SU-DHL-6 (cell line): ENCODE data around the gene MTG2.

Source experiments
- H2AFZ ChIP-seq: fragments of 200-600 bp; sonication (generic); 2 replicates; pipeline ENCODE4 v1.6.1; 2014; ENCODE audit warnings: low read depth, mild to moderate bottlenecking, moderate library complexity, mixed read lengths, antibody characterized with exemption, low read length; ENCODE audit not compliant: severe bottlenecking
- H3F3A ChIP-seq: fragments of 200-600 bp; shearing (Covaris generic); 2 replicates; pipeline ENCODE4 v1.6.0; 2016; ENCODE audit warnings: antibody characterized with exemption, mild to moderate bottlenecking; ENCODE audit not compliant: insufficient read depth
- H3K27ac ChIP-seq: fragments of 200-600 bp; sonication (generic); 2 replicates; pipeline ENCODE4 v1.5.1; 2016; ENCODE audit warnings: low read depth, mild to moderate bottlenecking, low read length, moderate library complexity, mixed read lengths
- H3K27me3 ChIP-seq: fragments of 200-600 bp; sonication (generic), shearing (Covaris generic); 2 replicates; pipeline ENCODE4 v1.6.0; 2014; ENCODE audit warnings: mild to moderate bottlenecking, low read length
- H3K36me3 ChIP-seq: fragments of 200-600 bp; sonication (generic); 2 replicates; pipeline ENCODE4 v1.6.1; 2014; ENCODE audit warnings: mild to moderate bottlenecking, low read length, mixed read lengths
- H3K4me2 ChIP-seq: fragments of 300-600, 200-600 bp; shearing (Covaris generic), sonication (generic); 2 replicates; pipeline ENCODE4 v1.6.0; 2014; ENCODE audit warnings: low read length, low read depth, mild to moderate bottlenecking; ENCODE audit not compliant: poor library complexity, severe bottlenecking
- H3K4me3 ChIP-seq: fragments of 200-600 bp; sonication (generic); 2 replicates; pipeline ENCODE4 v1.5.1; 2014; ENCODE audit warnings: antibody characterized with exemption, low read length, mild to moderate bottlenecking, mixed read lengths; ENCODE audit not compliant: insufficient read depth, poor library complexity, severe bottlenecking
- H3K79me2 ChIP-seq: fragments of 200-600 bp; sonication (generic); 2 replicates; pipeline ENCODE4 v1.6.1; 2014; ENCODE audit warnings: mild to moderate bottlenecking, low read length, moderate library complexity; ENCODE audit not compliant: insufficient read depth
- H3K9ac ChIP-seq: fragments of 200-600 bp; sonication (generic); 2 replicates; pipeline ENCODE4 v1.7.0; 2014; ENCODE audit warnings: mild to moderate bottlenecking, low read length
- H3K9me2 ChIP-seq: fragments of 200-600 bp; sonication (generic); replicated peaks from 2 replicates; pipeline ENCODE4 v1.6.1; 2014; ENCODE audit warnings: low read length; ENCODE audit not compliant: insufficient read depth
- H3K9me3 ChIP-seq: fragments of 200-600 bp; sonication (generic); 2 replicates; pipeline ENCODE4 v1.6.1; 2014; ENCODE audit warnings: low read length, mixed read lengths; ENCODE audit not compliant: insufficient read depth
- H4K20me1 ChIP-seq: fragments of 200-600 bp; sonication (generic); 2 replicates; pipeline ENCODE4 v1.6.1; 2014; ENCODE audit warnings: low read depth, mild to moderate bottlenecking, antibody characterized with exemption, low read length, moderate library complexity, mixed read lengths
- CTCF ChIP-seq: fragments of 200-600 bp; sonication (generic); IDR thresholded peaks from one replicate; pipeline ENCODE4 v1.5.1; 2017; ENCODE audit warnings: antibody characterized with exemption, mild to moderate bottlenecking, low read length, moderate library complexity; ENCODE audit not compliant: insufficient read depth, poor library complexity, severe bottlenecking
- EZH2phosphoT487 ChIP-seq: fragments of 200-600 bp; sonication (generic), shearing (Covaris generic); conservative IDR thresholded peaks from 2 replicates; pipeline ENCODE4 v1.6.1; 2018; ENCODE audit warnings: mild to moderate bottlenecking, antibody characterized with exemption, low read length, moderate library complexity, mixed read lengths

The MTG2 gene

GRCh38 chr20:62252342-62252966 lies 69.6 kb downstream of the MTG2 start:
- H3F3A ChIP-seq: no peaks in the 10 kb centered on the region
- no peak overlapping the region for H3K9ac ChIP-seq
- H3K4me3 ChIP-seq: no peak overlapping the region
- no peaks in the 10 kb centered on the region for H3K27me3 ChIP-seq
- H3K9me3 ChIP-seq: no peaks in the 10 kb centered on the region
- peaks cover 7% of the 10 kb centered on the region for H3K79me2 ChIP-seq
- H2AFZ ChIP-seq: no peak overlapping the region
- no peak overlapping the region for H3K4me2 ChIP-seq
- TF ChIP-seq CTCF (no peak), EZH2phosphoT487 (no peak)
- H4K20me1 ChIP-seq: no peaks in the 10 kb centered on the region; the same call in 1 of the 2 replicates
- H3K27ac ChIP-seq: no peak overlapping the region
- H3K36me3 ChIP-seq: no peaks in the 10 kb centered on the region
- no peaks in the 10 kb centered on the region for H3K9me2 ChIP-seq
